NCI-H82 treated with DMSO at 0.1 percent for 48 hours (cell line): ENCODE results near the gene ARID3A.
"Not testable (repeated sequence)": the region's sequence is repeated elsewhere in the genome, so short reads cannot be mapped to it uniquely, and the experiment has no call there.

Experiments used
- DNase-seq: peaks from one replicate; lab custom pipeline; 2025; ENCODE audit not compliant: unreplicated experiment; lab: John Stamatoyannopoulos, UW

The ARID3A gene

GRCh38 chr19:891421-892200 is 34.2 kb upstream of the ARID3A start:
- DNase-seq: not testable (repeated sequence)

- no peak for DNase-seq
These were observed 33.5 kb upstream of the ARID3A start for GRCh38 chr19:892243-892893.

- DNase-seq: peak; percentile 65
These were observed 32.7 kb upstream of the ARID3A start, which contains the start of the genes MED16 and RNU6-9 for GRCh38 chr19:892894-893689. Gene MED16 (minus strand): TSS chr19:893187. CDS start chr19:891131, 2,056 bp downstream. Gene RNU6-9 (plus strand): TSS chr19:893484.

GRCh38 chr19:896434-896833 is 29.4 kb upstream of the ARID3A start:
- DNase-seq: no peak

- no peak for DNase-seq
These were observed 28.8 kb upstream of the ARID3A start for GRCh38 chr19:896999-897398.

- no peak for DNase-seq
These were observed 28.3 kb upstream of the ARID3A start for GRCh38 chr19:897442-898039.

GRCh38 chr19:898663-899062 is 27.2 kb upstream of the ARID3A start:
- no peak for DNase-seq

GRCh38 chr19:899336-900042 is 26.3 kb upstream of the ARID3A start:
- no peak for DNase-seq

GRCh38 chr19:900043-900301 is 25.9 kb upstream of the ARID3A start:
- DNase-seq: no peak

GRCh38 chr19:900302-901111 is 25.3 kb upstream of the ARID3A start:
- DNase-seq: no peak

- no peak for DNase-seq
These were observed 24.4 kb upstream of the ARID3A start for GRCh38 chr19:901216-902092.

- DNase-seq: no peak
These were observed 23.8 kb upstream of the ARID3A start for GRCh38 chr19:902093-902370.

- no peak for DNase-seq
These were observed 23.2 kb upstream of the ARID3A start for GRCh38 chr19:902446-903226.

GRCh38 chr19:903266-903797 is 22.5 kb upstream of the ARID3A start:
- DNase-seq: peak; percentile 51

- no peak for DNase-seq
These were observed 21.3 kb upstream of the ARID3A start for GRCh38 chr19:904545-904944.

- DNase-seq: no peak
These were observed 19.4 kb upstream of the ARID3A start for GRCh38 chr19:906480-906879.

GRCh38 chr19:907183-907853 is 18.5 kb upstream of the ARID3A start:
- DNase-seq: no peak
